NCI-H510A treated with DMSO at 0.1 percent for 48 hours (cell line): ENCODE results near the gene CRKL.
"Not testable (repeated sequence)": the region's sequence is repeated elsewhere in the genome, so short reads cannot be mapped to it uniquely, and the experiment has no call there.

ENCODE experiments used
- DNase-seq: peaks from one replicate; lab custom pipeline; 2025; lab: John Stamatoyannopoulos, UW

CRKL gene

GRCh38 chr22:20916916-20917810 is at the start of gene CRKL:
CRKL (plus strand) TSS chr22:20917407; CDS start chr22:20917935, 528 bp downstream.
- DNase-seq: peak; percentile 98

GRCh38 chr22:20868025-20868962 is 48.9 kb upstream of the CRKL start:
- DNase-seq: no peak

GRCh38 chr22:20869234-20869633 is 48.0 kb upstream of the CRKL start:
- DNase-seq: no peak

GRCh38 chr22:20873214-20873613 is 44.0 kb upstream of the CRKL start:
- no peak for DNase-seq

GRCh38 chr22:20875296-20875695 is 41.9 kb upstream of the CRKL start:
- DNase-seq: no peak

GRCh38 chr22:20877715-20878114 is 39.5 kb upstream of the CRKL start:
- no peak for DNase-seq

GRCh38 chr22:20881231-20881630 is 36.0 kb upstream of the CRKL start:
- DNase-seq: no peak

- DNase-seq: no peak
Observed at GRCh38 chr22:20881869-20882815, 35.1 kb upstream of the CRKL start.

GRCh38 chr22:20882855-20883254 is 34.4 kb upstream of the CRKL start:
- no peak for DNase-seq

GRCh38 chr22:20884454-20884853 is 32.8 kb upstream of the CRKL start:
- no peak for DNase-seq

- no peak for DNase-seq
Observed at GRCh38 chr22:20885017-20885556, 32.1 kb upstream of the CRKL start.

GRCh38 chr22:20885557-20886323 is 31.5 kb upstream of the CRKL start:
- DNase-seq: peak; percentile 37

- no peak for DNase-seq
Observed at GRCh38 chr22:20887375-20887774, 29.8 kb upstream of the CRKL start.

GRCh38 chr22:20889025-20889704 is 28.0 kb upstream of the CRKL start:
- DNase-seq: no peak

- DNase-seq: no peak
Observed at GRCh38 chr22:20889904-20890540, 27.2 kb upstream of the CRKL start.

GRCh38 chr22:20890975-20891374 is 26.2 kb upstream of the CRKL start:
- DNase-seq: no peak

- not testable (repeated sequence) for DNase-seq
Observed at GRCh38 chr22:20897737-20898136, 19.5 kb upstream of the CRKL start.

- DNase-seq: no peak
Observed at GRCh38 chr22:20899827-20900423, 17.3 kb upstream of the CRKL start.
